GM18502 (cell line): ENCODE data around the gene ADK.
"Not testable (repeated sequence)": the region's sequence is repeated elsewhere in the genome, so short reads cannot be mapped to it uniquely, and the experiment has no call there.

ENCODE experiments used
- ATAC-seq: cut with Tn5 transposase; IDR thresholded peaks from one replicate; pipeline ENCODE4 v1.9.1; 2021; ENCODE audit warnings: mild to moderate bottlenecking; ENCODE audit not compliant: unreplicated experiment, poor library complexity

ADK gene

GRCh38 chr10:74140553-74140952 lies 10.5 kb upstream of the ADK start:
- no peak for ATAC-seq

DNA sequence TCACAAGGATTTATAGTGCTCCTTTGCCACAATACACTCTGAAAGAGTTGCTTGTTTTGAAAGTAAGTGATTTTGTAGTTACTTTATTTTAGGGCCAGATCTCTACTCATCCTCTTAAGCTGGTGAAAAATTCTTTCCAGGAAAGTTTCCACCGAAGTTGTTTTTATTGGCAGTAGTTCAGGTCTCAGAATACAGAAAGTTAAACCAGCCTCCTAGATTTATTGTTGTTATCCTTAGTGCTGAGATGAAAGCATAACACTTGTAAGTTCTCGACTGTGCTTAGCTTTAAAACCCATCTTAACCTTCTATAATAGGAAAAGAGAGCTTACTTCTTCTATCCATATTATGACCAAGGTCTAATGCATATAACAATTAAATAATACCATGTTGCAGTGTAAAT lies 5.9 kb upstream of the ADK start:
- no peak for ATAC-seq

GRCh38 chr10:74146980-74147379 lies 4.0 kb upstream of the ADK start:
- not testable (repeated sequence) for ATAC-seq

DNA sequence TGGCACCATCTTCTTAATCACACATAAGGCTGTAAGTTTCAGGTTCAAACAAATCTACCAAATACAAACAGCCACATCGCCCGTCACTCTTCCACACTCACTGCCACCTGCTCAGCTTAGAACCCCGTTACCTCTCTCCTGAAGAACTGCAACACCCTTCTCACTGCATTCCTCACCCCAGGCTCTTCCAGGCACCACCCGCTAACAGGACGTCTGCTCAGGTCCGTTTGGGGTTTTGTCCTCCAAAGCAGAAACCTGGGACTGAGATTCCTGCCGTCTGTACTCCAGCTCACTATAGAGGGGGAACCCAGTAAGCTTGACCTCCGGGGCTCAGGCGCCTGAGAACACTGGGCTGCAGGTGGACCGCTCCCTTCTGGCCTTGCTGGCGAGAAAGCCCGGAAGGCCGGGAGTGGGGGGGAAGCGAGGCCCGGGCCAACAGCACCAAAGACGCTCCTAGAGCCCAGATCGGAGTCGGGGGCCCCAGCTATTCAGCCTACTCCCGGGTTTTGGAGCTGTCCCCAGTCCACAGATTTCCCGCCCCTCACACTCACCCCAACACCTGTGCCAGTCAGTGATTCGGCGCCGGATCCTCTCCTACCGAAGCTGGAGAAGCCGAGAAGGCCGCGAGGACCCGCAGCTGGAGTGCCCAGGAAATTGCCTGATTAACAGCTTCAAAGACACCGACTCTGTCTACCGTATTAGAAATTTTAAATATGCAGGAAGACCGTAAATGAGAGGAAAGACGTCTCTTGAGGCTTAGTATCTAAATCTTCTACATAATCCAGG lies 624 bp upstream of the ADK start, which contains the start of gene AP3M1:
Gene AP3M1 (minus strand): TSS at position 625 of the 786 bp plus-strand sequence. CDS start 12,449 bp downstream, outside the sequence.
- peak; percentile 44 for ATAC-seq

DNA sequence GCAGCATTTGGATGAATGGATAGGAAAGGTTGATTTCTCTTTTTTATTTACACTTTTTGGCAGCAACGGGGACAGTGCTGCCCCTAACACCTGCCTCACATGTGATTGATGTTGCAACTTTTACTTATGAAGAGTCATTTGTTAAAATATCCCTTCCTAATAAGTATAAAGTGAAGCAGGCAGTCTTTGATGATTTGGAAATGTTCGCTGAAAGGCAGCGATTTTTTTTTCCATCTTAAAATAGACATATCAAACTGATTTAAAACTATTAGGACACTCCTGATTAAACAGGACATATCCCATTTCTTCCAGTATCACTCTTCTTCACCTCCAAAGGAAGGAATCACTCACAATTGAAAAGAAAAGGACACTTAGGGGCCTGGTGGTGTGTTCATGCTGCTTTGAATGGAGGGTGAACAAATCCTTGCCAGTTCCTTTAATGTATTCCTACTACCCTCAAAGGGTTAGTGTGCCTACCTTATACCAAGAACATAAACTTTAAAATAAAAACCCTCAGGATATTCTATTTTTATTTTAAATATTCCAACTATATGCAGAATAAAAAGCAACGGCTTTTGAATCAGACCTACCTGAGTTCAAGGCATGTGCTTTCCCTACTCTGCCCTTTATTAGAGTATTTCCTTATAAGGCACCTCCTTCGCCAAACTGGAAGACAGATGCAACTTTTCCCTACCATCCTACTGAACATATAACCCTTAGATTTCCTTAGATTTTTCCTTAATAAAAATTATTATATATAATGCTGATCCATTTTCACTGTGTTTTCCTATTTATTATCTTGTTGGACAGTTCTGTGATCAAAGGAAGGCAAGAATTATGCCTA lies 1.1 kb downstream of the ADK start:
- ATAC-seq, result no peak

GRCh38 chr10:74153123-74153522 lies 2.1 kb downstream of the ADK start:
- no peak for ATAC-seq

GRCh38 chr10:74153676-74154075 lies 2.7 kb downstream of the ADK start:
- ATAC-seq, result no peak

- no peak for ATAC-seq
Observed at GRCh38 chr10:74156919-74157289, 5.9 kb downstream of the ADK start.

DNA sequence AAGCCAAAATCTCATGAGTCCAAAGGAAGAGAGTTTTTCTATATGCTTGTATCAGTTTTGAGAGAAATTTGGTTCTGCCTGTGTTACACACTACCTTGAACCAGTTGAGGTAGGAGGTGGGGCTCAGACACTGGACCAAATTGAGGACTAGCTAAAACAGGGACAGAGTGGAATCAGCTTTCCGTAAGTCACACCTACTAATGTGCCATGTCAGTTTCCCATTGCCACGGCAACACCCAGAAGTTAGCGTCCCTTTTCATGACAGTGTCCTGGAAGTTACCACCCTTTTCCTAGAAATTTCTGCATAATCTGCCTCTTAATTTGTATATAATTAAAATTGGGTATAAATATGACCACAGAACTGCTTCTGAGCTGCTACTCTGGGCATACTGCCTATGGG lies 9.0 kb downstream of the ADK start:
- ATAC-seq, result no peak

- no peak for ATAC-seq
Observed at GRCh38 chr10:74163319-74164068, 12.5 kb downstream of the ADK start.

GRCh38 chr10:74164716-74165529 lies 13.9 kb downstream of the ADK start:
- ATAC-seq, result no peak

- ATAC-seq, result no peak
Observed at GRCh38 chr10:74165530-74165901, 14.5 kb downstream of the ADK start.

DNA sequence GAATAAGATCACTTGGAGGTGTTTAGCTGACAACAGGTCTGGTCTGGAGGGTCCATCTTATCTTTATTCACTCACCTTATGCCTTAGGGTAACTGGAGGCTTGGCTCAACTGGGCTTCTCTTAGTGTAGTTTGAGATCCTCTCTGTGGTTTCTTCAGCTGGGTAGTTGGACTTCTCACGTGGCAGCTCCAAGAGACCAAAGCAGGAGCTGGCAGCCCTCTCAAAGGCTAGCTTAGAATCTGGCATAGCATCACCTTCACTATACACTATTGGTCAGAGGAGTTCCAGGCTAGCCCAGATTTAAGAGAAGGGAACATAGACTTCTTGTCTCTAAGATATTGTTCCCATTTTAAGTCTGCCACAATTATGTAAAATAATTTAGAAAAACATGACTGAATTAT lies 16.4 kb downstream of the ADK start:
- no peak for ATAC-seq

- no peak for ATAC-seq
Observed at GRCh38 chr10:74171625-74172024, 20.6 kb downstream of the ADK start.

DNA sequence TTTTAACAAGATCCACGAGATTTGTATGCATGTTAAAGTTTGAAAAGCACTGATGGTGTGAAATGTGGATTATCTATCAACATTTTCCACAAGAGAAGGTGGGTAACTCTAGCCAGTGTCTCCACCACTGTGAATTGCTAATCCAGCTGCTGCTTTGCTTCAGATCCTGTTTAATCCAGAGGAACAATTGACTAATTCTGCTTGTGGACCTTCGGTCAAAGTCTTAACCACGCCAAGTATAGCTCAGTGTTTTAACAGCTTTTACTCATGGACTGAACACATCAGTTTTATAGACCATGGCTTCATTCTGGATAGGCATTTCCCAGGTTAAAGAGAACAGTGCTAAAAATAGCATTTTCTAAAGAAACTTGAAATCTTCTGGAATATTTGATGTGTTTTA lies 23.5 kb downstream of the ADK start:
- no peak for ATAC-seq

DNA sequence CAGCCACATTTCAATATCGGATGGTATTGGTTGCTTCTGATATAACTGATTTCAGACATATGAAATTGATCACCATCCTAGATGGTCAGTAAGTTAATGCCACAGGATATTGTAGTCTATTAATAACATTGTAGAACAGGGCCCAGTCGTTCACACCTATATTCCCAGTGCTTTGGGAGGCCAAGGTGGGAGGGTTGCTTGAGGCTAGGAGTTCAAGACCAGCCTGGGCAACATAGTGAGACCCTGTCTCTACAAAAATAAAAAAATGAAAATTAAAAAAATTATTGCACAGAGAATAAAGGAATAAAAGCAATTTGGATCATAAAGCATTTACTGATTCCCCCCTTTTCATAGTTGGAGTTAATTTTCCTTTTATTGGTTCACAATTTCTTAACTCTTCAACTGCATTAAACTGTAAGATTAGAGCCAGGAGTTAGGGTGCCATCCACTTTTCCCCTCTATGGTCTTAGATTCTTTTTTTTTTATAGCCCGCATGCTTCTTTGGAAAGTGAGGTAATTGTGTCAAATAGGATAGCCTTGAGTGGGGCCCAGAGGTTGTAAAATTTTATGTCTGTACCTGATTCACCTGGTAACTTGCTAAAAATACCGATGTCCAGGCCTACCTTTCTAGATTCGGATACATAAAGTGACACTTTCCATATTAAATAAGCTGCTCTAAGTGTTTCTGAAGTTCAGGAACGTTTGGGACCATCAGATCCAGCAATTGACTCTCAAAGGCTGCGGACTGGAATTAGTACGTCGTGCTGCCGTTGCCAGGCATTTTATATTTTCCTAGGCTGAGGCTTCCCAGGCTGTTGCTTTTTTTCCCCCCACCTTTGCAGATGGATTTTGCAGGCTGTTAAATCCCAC lies 24.7 kb downstream of the ADK start:
- ATAC-seq, result no peak

GRCh38 chr10:74176380-74177139 lies 25.5 kb downstream of the ADK start:
- peak; percentile 89 for ATAC-seq

- ATAC-seq, result peak; percentile 21
Observed at GRCh38 chr10:74177140-74177677, 26.2 kb downstream of the ADK start.
